Mammary epithelial cell (primary cell): ENCODE data around the gene MPZL1.

Experiments used
- EZH2 ChIP-seq: IDR thresholded peaks from 2 replicates; pipeline ENCODE4 v1.6.1; 2012; ENCODE audit warnings: low read length, inconsistent platforms, borderline replicate concordance
- TF ChIP-seq, protein P1 (sequence below), 2 donors: IDR thresholded peaks in 1 of 2; conservative IDR thresholded peaks in 1 of 2; 2 replicates each; pipeline ENCODE4 v1.5.1; 2011 to 2012; ENCODE audit warnings: inconsistent platforms in 2 of 2, low read length in 2 of 2, mild to moderate bottlenecking in 2 of 2, control low read depth in 1 of 2, low read depth in 1 of 2; ENCODE audit not compliant: insufficient read depth in 1 of 2; ENCODE audit errors: extremely low read depth in 1 of 2

DNA sequence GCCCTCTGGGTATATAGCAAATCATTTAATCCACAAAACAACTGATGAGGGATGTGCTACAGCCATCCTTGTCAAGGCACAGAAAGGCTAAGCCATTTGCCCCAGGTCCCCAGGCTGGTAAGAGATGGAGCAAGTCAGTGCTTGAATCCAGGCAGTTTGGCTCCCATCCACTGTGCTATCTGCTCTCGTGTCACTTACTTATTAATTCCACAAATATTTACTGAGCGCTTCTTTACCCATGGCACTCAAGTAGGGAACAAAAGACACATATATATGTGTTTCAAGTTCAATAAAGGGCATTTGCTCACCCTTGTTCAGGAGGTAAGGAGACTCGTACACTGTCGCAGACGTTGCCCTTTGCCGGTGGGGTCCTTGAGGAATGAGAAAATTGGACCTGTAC is 38.6 kb upstream of the MPZL1 start:
- TF ChIP-seq, protein P1, sequence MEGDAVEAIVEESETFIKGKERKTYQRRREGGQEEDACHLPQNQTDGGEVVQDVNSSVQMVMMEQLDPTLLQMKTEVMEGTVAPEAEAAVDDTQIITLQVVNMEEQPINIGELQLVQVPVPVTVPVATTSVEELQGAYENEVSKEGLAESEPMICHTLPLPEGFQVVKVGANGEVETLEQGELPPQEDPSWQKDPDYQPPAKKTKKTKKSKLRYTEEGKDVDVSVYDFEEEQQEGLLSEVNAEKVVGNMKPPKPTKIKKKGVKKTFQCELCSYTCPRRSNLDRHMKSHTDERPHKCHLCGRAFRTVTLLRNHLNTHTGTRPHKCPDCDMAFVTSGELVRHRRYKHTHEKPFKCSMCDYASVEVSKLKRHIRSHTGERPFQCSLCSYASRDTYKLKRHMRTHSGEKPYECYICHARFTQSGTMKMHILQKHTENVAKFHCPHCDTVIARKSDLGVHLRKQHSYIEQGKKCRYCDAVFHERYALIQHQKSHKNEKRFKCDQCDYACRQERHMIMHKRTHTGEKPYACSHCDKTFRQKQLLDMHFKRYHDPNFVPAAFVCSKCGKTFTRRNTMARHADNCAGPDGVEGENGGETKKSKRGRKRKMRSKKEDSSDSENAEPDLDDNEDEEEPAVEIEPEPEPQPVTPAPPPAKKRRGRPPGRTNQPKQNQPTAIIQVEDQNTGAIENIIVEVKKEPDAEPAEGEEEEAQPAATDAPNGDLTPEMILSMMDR (conservative IDR thresholded peaks at IDR 0.05 in 1 of 2, IDR thresholded peaks at IDR 0.05 in 1 of 2; ENCODE audit: extremely low read depth in 1 of 2, insufficient read depth in 1 of 2, low read depth in 1 of 2, low read length in 2 of 2): no peak
- TF ChIP-seq EZH2: no peak
